H1 (cell line): ENCODE measurements around the gene AHRR. TPM values are rescaled to one million over a fixed set of nuclear protein-coding genes. Genes with fewer than 3 reads are reported as not detected.

Source experiments
- ATF2 ChIP-seq: IDR thresholded peaks from 2 replicates; pipeline ENCODE4 v1.6.1; 2012; ENCODE audit warnings: low read length, inconsistent platforms
- CEBPB ChIP-seq: IDR thresholded peaks from 2 replicates; pipeline ENCODE4 v1.6.1; 2012; ENCODE audit warnings: low read depth, low read length
- PHF8 ChIP-seq: fragments of 200-600 bp; sonication (generic); conservative IDR thresholded peaks from 2 replicates; pipeline ENCODE4 v1.7.1; 2012; ENCODE audit warnings: low read depth, mild to moderate bottlenecking, inconsistent platforms, low read length, moderate library complexity
- RFX5 ChIP-seq: IDR thresholded peaks from 2 replicates; pipeline ENCODE4 v1.6.1; 2011; ENCODE audit warnings: low read depth, low read length, improper control_type of control experiment, borderline replicate concordance
- polyA plus RNA-seq, 7 experiments: library from polyadenylated mRNA; depleted of rRNA in 3 of 7; stranded (reverse) in 5 of 7; unstranded in 2 of 7; fragments of >200 nt in 5 of 7; fragments of 200-250 nt in 2 of 7; gene quantifications; 1 replicate in 5 of 7; 2 replicates in 1 of 7; 4 replicates in 1 of 7; pipeline versions ENCODE4 v1.2.1 to v1.2.3, GENCODE V29; 2011 to 2013; ENCODE audit warnings: missing spikeins in 2 of 7, mixed read lengths in 2 of 7
- total RNA-seq: library from RNA; stranded (reverse); fragmentation: NEBNext Ultra II Directional; extraction: Animal tissue kit (Norgen Biotek cat#: 25700); gene quantifications from 2 replicates; pipeline ENCODE4 v1.2.1, GENCODE V29; 2021

Gene AHRR
- total and polyA plus RNA-seq, 2 of the 8 experiments (the other 6 are each of a cell fraction or from before 2014, with no cell fraction given): 0.41 to 0.80 TPM

GRCh38 chr5:466661-467310, 145.3 kb downstream of the AHRR start (continued):
- TF ChIP-seq ATF2 (no peak), CEBPB (no peak), PHF8 (no peak), RFX5 (no peak)
